ENCODE results near the gene MX2.

Gene MX2

DNA sequence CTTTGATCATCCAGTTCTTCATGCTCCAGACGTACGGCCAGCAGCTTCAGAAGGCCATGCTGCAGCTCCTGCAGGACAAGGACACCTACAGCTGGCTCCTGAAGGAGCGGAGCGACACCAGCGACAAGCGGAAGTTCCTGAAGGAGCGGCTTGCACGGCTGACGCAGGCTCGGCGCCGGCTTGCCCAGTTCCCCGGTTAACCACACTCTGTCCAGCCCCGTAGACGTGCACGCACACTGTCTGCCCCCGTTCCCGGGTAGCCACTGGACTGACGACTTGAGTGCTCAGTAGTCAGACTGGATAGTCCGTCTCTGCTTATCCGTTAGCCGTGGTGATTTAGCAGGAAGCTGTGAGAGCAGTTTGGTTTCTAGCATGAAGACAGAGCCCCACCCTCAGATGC is 96.7 kb downstream of the MX2 start:
- no peak for DNase-seq (ENCODE audit: low read depth, low spot score)
- in situ Hi-C loops (cut with HindIII; ENCODE audit: low sequenced_read_pairs), result no loop called here
- TF ChIP-seq, protein P1, sequence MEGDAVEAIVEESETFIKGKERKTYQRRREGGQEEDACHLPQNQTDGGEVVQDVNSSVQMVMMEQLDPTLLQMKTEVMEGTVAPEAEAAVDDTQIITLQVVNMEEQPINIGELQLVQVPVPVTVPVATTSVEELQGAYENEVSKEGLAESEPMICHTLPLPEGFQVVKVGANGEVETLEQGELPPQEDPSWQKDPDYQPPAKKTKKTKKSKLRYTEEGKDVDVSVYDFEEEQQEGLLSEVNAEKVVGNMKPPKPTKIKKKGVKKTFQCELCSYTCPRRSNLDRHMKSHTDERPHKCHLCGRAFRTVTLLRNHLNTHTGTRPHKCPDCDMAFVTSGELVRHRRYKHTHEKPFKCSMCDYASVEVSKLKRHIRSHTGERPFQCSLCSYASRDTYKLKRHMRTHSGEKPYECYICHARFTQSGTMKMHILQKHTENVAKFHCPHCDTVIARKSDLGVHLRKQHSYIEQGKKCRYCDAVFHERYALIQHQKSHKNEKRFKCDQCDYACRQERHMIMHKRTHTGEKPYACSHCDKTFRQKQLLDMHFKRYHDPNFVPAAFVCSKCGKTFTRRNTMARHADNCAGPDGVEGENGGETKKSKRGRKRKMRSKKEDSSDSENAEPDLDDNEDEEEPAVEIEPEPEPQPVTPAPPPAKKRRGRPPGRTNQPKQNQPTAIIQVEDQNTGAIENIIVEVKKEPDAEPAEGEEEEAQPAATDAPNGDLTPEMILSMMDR (IDR thresholded peaks at IDR 0.05; ENCODE audit: low read depth, low read length), result no peak
- no peak overlapping the region for H3K4me3 ChIP-seq (ENCODE audit: low read depth, low read length)

All from astrocyte of the spinal cord (primary cell).